ENCODE results near the gene ANKH.

DNA sequence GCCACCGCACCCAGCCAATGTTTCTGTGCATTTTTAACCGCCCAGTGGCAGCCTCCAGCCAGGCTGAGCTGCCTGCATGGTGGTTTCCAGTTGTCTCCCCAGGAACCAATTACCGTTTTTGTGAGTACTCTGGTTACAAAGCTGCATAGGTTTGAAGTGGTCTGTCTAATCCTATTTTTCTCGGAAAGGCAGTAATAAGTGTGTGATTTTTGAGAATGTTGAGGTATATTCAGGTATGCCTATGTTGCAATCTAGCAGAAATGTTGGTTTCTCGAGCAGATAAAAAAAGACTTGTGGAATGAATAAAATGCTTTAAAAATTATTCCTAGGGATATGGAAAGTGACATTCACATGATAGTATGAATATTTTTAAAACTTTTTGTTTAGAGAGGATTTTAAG, 41.5 kb upstream of the ANKH start:
- TF ChIP-seq EZH2 (IDR thresholded peaks at IDR 0.05), result no peak
- TF ChIP-seq EZH2phosphoT487 (IDR thresholded peaks at IDR 0.05), result no peak
- TF ChIP-seq, protein P1, sequence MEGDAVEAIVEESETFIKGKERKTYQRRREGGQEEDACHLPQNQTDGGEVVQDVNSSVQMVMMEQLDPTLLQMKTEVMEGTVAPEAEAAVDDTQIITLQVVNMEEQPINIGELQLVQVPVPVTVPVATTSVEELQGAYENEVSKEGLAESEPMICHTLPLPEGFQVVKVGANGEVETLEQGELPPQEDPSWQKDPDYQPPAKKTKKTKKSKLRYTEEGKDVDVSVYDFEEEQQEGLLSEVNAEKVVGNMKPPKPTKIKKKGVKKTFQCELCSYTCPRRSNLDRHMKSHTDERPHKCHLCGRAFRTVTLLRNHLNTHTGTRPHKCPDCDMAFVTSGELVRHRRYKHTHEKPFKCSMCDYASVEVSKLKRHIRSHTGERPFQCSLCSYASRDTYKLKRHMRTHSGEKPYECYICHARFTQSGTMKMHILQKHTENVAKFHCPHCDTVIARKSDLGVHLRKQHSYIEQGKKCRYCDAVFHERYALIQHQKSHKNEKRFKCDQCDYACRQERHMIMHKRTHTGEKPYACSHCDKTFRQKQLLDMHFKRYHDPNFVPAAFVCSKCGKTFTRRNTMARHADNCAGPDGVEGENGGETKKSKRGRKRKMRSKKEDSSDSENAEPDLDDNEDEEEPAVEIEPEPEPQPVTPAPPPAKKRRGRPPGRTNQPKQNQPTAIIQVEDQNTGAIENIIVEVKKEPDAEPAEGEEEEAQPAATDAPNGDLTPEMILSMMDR (IDR thresholded peaks at IDR 0.05), result no peak

All from neural progenitor cell (in vitro differentiated cells).